ENCODE results near the gene NIPA2.

DNA sequence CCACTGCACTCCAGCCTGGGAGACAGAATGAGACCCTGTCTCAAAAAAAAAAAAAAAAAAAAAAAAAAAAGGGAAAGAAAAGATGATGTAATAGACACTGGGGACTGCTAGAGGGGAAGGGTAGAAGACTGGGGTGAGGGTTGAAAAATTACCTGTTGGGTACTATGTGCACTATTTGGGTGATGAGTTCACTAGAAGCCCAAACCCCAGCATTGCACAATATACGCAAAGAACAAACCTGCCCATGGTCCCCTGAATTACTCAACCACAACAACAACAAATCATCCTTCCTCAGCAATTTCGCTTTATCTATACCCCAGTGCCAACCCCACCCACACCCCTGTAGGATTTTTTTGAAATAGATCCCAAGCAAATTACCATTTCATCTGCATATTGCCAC lies 38.6 kb upstream of the NIPA2 start:
- TF ChIP-seq POLR2A (IDR thresholded peaks at IDR 0.05), result no peak
- TF ChIP-seq CTCF (IDR thresholded peaks at IDR 0.05), result no peak
- no peak for TF ChIP-seq EP300 (IDR thresholded peaks at IDR 0.05)
